Liver (tissue), 3 donors: Measurements from ENCODE around the gene MROH9.

Experiments
- CTCF ChIP-seq: fragments of 150-350 bp; IDR thresholded peaks from 2 replicates; pipeline ENCODE4 v1.5.1; 2017; ENCODE audit warnings: improper control_type of control experiment, low read depth, low read length; ENCODE audit not compliant: missing input control
- GABPA ChIP-seq, 2 donors: IDR thresholded peaks in 1 of 2; conservative IDR thresholded peaks in 1 of 2; 2 replicates each; pipeline ENCODE4 v1.6.1; 2016; ENCODE audit warnings: antibody characterized with exemption in 2 of 2, mild to moderate bottlenecking in 1 of 2, moderate library complexity in 1 of 2
- RAD21 ChIP-seq, 2 donors: IDR thresholded peaks; 2 replicates each; pipeline ENCODE4 v1.6.1; 2016; ENCODE audit warnings: antibody characterized with exemption in 2 of 2, mild to moderate bottlenecking in 2 of 2
- REST ChIP-seq: IDR thresholded peaks from 2 replicates; pipeline ENCODE4 v1.6.1; 2016; ENCODE audit warnings: antibody characterized with exemption, mild to moderate bottlenecking
- TAF1 ChIP-seq: conservative IDR thresholded peaks from 2 replicates; pipeline ENCODE4 v1.6.1; 2016; ENCODE audit warnings: antibody characterized with exemption, mild to moderate bottlenecking
- donor health status: healthy.
- donor health status: healthy.

- TF ChIP-seq REST: no peak
- no peak for TF ChIP-seq TAF1
- TF ChIP-seq CTCF: no peak
- TF ChIP-seq GABPA (IDR thresholded peaks at IDR 0.05 in 1 of 2, conservative IDR thresholded peaks at IDR 0.05 in 1 of 2): no peak
- no peak for TF ChIP-seq RAD21 (IDR thresholded peaks at IDR 0.05)
Measured at GRCh38 chr1:170935231-170935630, at the start of gene MROH9.
